Uterus (tissue), 2 donors: ENCODE measurements around the gene MTMR2.

ENCODE experiments used
- CTCF ChIP-seq, 4 experiments: fragments of 200-600 bp in 2 of 4; fragments of 450-650 bp in 2 of 4; sonication (generic) in 2 of 4; IDR thresholded peaks; one replicate each; pipeline ENCODE4 v1.5.1; 2016 to 2019; ENCODE audit warnings: antibody characterized with exemption in 4 of 4, mild to moderate bottlenecking in 2 of 4, moderate library complexity in 1 of 4
- POLR2A ChIP-seq, 2 donors: fragments of 450-650 bp; IDR thresholded peaks; one replicate each; pipeline ENCODE4 v1.6.1; 2016; ENCODE audit warnings: antibody characterized with exemption in 2 of 2, mild to moderate bottlenecking in 1 of 2, moderate library complexity in 1 of 2

- TF ChIP-seq CTCF (IDR thresholded peaks at IDR 0.05) (no peak), POLR2A (IDR thresholded peaks at IDR 0.05) (no peak)
Measured at GRCh38 chr11:95897731-95898130, 26.2 kb downstream of the MTMR2 start.
